ENCODE results near the gene GGA2.

DNA sequence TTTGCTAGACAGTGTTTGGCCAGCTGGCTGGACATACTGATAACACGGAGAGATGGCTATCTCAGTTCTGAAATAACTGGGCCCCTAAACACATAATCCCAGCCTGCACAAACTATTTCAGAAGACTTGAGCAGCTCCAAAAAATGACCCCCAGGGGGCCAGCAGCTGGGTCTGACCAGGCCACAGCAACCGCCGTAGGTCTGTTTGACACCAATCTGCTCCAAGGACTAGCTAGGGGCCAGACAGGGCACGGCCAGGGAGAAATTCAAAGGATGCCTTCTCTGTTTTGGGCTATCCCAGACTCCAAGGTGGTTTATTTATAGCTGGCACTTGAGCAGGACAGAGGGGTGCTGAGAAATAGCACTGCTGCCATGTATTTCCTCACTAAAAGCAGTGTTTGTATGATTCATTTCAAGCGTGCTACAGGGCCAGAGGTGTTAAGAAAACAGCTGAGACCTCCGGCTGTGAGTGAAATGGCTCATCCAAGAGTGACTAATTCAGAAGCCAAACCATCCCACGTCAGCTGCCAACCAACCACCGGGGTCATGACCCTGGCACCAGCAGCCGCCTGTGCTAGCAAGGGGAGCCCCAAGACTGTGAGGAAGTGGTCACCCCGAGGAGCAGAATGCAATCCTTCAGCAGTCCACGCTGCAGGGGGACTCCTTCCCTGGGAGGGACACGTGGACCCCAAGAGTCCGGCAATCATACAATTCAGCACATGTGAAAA lies 5.7 kb downstream of the GGA2 start:
- TF ChIP-seq CTCF (conservative IDR thresholded peaks at IDR 0.05; ENCODE audit: low read length) (no peak), EZH2phosphoT487 (IDR thresholded peaks at IDR 0.05; ENCODE audit: borderline replicate concordance) (no peak)

All from Loucy (cell line).